RWPE1 (cell line): ENCODE results near the gene RNF224.
A peak's percentile ranks its signal among the peaks of the same experiment; 100 is the strongest.
"Not testable (repeated sequence)": the region's sequence is repeated elsewhere in the genome, so short reads cannot be mapped to it uniquely, and the experiment has no call there.

ENCODE experiments used
- CTCF ChIA-PET: fragments of 350-600 bp; sonication (Branson Sonifier 250); formaldehyde crosslinking; extraction: SDS; loops from one replicate; lab custom pipeline; 2021; lab: Yijun Ruan, JAX
- POLR2A ChIA-PET: fragments of 400-600 bp; formaldehyde crosslinking; extraction: SDS; loops from one replicate; lab custom pipeline; 2020; ENCODE audit warnings: antibody characterized with exemption; ENCODE audit not compliant: low non-redundant PET; lab: Yijun Ruan, JAX
- DNase-seq: peaks from one replicate; pipeline ENCODE4 v3.0.0; 2012; ENCODE audit warnings: low spot score
- H3K27ac ChIP-seq: fragments of 450-650 bp; 2 replicates; pipeline ENCODE4 v1.5.1; 2017
- CTCF ChIP-seq: fragments of 450-650 bp; conservative IDR thresholded peaks from 2 replicates; pipeline ENCODE4 v1.5.1; 2017; ENCODE audit warnings: low read depth, mild to moderate bottlenecking

The RNF224 gene

GRCh38 chr9:137240318-137240840, 13.1 kb downstream of the RNF224 start:
- peak; percentile 12; the same call in 1 of the 2 replicates for TF ChIP-seq CTCF
- H3K27ac ChIP-seq = peak overlapping the region; percentile 100
- POLR2A ChIA-PET = interaction anchor here (0.5 to 2.0 kb wide), 14 partner anchors 14 to 351 kb away, joined by 3 to 9 read pairs (median 4); partner anchors contain the start of genes ANAPC2, MAN1B1, NELFB and SSNA1
- CTCF ChIA-PET = interaction anchor here (0.6 to 2.0 kb wide), 7 partner anchors 9 to 554 kb away, joined by 3 to 8 read pairs (median 4); partner anchors contain the start of genes ENTPD2 and NRARP
- peak; percentile 64 for DNase-seq

- CTCF ChIA-PET = interaction anchor here (0.8 to 2.0 kb wide), 4 partner anchors 9 to 554 kb away, joined by 3 to 8 read pairs (median 4); no protein-coding TSS in a partner anchor
These were observed 13.7 kb downstream of the RNF224 start, which contains the start of gene TUBB4B for GRCh38 chr9:137240841-137241489. TSS of gene TUBB4B (plus strand) at chr9:137241287. CDS start at chr9:137241361, 74 bp downstream.

GRCh38 chr9:137241490-137242268, 14.4 kb downstream of the RNF224 start:
- CTCF ChIA-PET = interaction anchor here (1.0 to 2.1 kb wide), 3 partner anchors 12 to 15 kb away, joined by 3 to 10 read pairs (median 3); no protein-coding TSS in a partner anchor
- peak; percentile 89 for DNase-seq
- peak overlapping the region; percentile 100 for H3K27ac ChIP-seq
- TF ChIP-seq CTCF = no peak
- POLR2A ChIA-PET = interaction anchor here (0.6 to 2.0 kb wide), 9 partner anchors 12 to 53 kb away, joined by 3 to 9 read pairs (median 4); partner anchors contain the start of genes ANAPC2, NELFB, SSNA1 and TOR4A

More at GRCh38 chr9:137240841-137241489, 13.7 kb downstream of the RNF224 start, which contains the start of gene TUBB4B:
- peak; percentile 100 for DNase-seq
- no peak; the same call in 1 of the 2 replicates for TF ChIP-seq CTCF
- peak within 1 kb of the TSS; percentile 100 for H3K27ac ChIP-seq
- POLR2A ChIA-PET = interaction anchor here (0.5 to 2.0 kb wide), 14 partner anchors 11 to 350 kb away, joined by 3 to 9 read pairs (median 4); partner anchors contain the start of genes ANAPC2, MAN1B1, NELFB and SSNA1

GRCh38 chr9:137242269-137243203, 15.2 kb downstream of the RNF224 start:
- no peak for TF ChIP-seq CTCF
- ChIA-PET CTCF (interaction anchor here (0.7 to 2.1 kb wide), 4 partner anchors 11 to 841 kb away, joined by 3 to 10 read pairs (median 3); no protein-coding TSS in a partner anchor), POLR2A (interaction anchor here (0.6 to 1.6 kb wide), 6 partner anchors 11 to 66 kb away, joined by 3 to 9 read pairs (median 4); partner anchors contain the start of genes ANAPC2, NELFB, SSNA1 and TOR4A)
- no peak for DNase-seq
- H3K27ac ChIP-seq = peak overlapping the region; percentile 100

- H3K27ac ChIP-seq = peak overlapping the region; percentile 100
- CTCF ChIA-PET = interaction anchor here (0.7 to 2.1 kb wide), 2 partner anchors 10 to 842 kb away, joined by 3 to 10 read pairs; no protein-coding TSS in a partner anchor
- POLR2A ChIA-PET = interaction anchor here (1.3 to 1.6 kb wide), 3 partner anchors 11 to 67 kb away, joined by 4 to 9 read pairs (median 5); partner anchors contain the start of genes ANAPC2, NELFB and SSNA1
- not testable (repeated sequence) for DNase-seq
These were observed 15.9 kb downstream of the RNF224 start for GRCh38 chr9:137243266-137243625.
